Measurements from ENCODE around the gene ARFIP2.

Gene ARFIP2

GRCh38 chr11:6438979-6439571 lies 42.1 kb downstream of the ARFIP2 start:
- DNase-seq = peak; percentile 46

- DNase-seq = no peak
Measured at GRCh38 chr11:6437993-6438392, 43.1 kb downstream of the ARFIP2 start.

GRCh38 chr11:6437423-6437822 lies 43.7 kb downstream of the ARFIP2 start:
- no peak for DNase-seq

GRCh38 chr11:6433998-6434660 lies 47.0 kb downstream of the ARFIP2 start:
- DNase-seq = no peak

GRCh38 chr11:6431861-6432260 lies 49.3 kb downstream of the ARFIP2 start:
- DNase-seq = peak; percentile 79

GRCh38 chr11:6427516-6427915 lies 53.6 kb downstream of the ARFIP2 start:
- DNase-seq = no peak
